Stimulated activated CD4-positive, alpha-beta T cell treated with anti-CD3 and anti-CD28 coated beads, Interleukin-2, amount 100 ng/mL, for 48 hours (primary cell): ENCODE measurements around the gene TFAP2D.

Experiments
- DNase-seq, 2 donors: peaks; one replicate each; pipeline ENCODE4 v3.0.0-alpha.2; 2020

TFAP2D gene

DNA sequence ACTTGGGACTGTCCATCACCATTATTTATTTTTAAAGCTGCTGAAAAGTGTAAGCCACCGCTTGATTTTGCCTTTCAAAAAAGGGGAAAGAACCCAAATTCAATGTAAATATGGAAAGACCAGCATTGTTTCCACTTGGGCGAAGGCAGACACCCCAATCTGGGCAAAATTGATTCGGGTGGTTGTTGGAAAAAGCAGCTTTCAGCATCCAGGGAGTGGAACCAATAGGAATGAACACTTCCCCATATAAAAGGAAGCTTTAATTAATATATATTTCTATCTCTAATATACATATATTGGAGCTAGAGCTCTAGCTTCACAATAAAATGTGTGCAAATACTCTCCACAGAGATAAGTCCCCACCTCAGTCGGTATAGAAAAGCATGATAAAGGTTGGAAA lies at the start of gene TFAP2D:
Gene TFAP2D, plus strand, starts transcription at position 301 of the 400 bp plus-strand sequence. CDS start 530 bp downstream, outside the sequence.
- DNase-seq: no peak

DNA sequence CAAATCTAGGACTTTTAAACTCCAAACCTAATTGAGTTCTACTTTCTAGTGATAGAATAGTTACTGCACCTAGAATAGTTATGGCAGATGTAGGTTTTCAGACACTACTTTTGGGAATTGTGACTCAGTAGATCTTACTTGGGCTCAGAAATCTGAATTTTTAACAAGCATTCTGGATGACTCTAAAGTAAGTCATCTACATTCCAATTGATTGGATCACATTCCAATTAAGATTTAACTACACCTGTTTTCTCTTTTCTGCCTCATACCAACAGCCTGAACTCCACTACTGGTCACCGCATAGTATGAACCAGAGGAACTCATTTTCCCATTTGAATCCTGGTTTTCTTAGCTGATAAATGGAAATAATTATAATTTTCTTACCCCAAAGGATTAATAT lies 49.5 kb upstream of the TFAP2D start:
- DNase-seq: no peak

- no peak for DNase-seq
These were observed 47.2 kb upstream of the TFAP2D start for GRCh38 chr6:50666089-50666488.

- DNase-seq: no peak
These were observed 32.0 kb upstream of the TFAP2D start for GRCh38 chr6:50681213-50681824.

DNA sequence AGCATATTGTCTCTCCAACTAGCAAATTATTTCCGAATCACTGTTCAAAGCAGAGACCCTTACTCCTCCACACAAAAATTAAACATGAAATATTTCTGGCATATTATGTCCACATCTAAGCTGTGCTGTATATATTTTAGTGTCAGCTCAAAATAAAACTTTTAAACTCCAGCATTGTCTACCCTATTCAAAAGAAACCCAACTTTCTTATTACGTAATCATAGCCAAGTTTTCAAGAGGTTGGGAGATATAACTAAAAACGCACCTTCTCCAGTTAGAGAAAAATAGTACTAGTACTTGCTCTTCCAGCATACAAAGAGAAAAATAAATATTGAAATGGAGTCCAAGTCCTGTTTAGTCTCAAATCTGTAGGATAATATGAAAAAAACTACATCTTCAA lies 24.1 kb upstream of the TFAP2D start:
- DNase-seq: no peak

DNA sequence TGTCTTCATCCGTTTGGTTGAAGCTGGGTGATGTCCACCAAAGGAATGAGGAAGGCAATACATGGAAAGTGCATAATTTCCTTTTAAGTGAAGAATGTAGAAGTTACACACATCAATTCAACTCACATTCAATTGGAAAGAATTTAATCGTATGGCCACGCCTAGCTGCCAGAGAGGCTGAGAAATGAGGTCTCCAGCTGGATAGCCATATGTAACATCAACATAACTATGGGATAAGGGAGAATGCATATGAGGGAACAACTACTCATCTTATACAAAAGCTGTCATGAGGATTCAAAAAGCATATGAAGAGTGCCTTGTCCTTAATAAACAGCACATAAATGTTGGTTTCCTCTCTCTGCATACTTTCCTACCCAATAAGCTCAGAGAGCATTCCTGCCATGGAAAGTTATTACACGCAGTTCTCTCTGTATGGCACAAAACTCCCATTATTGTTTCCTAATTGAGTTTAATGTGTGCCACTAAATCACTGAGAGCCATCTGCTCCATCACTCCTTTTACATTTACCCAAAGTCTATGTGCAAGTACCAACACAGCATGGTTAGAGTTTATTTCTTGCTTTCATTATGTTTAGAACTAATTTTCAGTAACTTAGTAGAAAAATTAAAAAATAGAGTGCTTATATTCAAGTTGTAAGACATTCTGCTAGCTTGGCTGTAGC lies 21.4 kb upstream of the TFAP2D start:
- DNase-seq: no peak

GRCh38 chr6:50698546-50698945 lies 14.8 kb upstream of the TFAP2D start:
- no peak for DNase-seq

DNA sequence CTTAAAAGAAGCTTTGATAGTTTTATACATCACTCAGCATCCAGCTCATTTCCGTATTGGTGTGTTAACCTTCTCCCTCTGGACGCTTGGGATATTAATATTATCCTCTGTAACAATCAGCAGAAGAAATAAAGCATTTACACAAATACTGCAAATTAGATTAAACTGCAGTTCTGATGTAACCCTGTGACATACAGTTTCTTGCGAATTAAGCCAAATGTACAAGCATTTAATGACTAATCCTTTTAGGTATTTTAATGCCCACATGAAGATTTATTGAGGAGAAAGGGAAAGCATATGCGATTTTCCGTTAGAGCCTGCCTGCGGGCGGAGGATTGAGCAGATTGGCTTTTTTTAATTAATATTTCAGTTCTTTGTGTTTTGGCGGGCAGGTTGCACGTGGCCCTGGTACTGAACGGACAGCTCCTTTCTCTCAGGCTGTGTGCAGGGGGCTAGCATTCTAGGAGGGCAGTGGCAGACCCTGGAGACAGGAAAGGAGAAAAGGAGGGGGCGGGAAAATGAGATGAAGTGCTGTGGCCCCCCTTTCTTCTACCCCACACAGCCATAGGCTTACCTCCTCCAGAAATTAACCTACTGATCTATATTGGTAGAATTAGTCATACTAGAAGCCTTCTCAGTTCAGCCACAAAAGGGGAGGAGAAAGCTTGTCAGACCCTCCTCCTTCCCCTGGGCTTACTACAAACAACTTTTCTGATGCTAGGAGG lies 14.1 kb upstream of the TFAP2D start:
- no peak for DNase-seq

DNA sequence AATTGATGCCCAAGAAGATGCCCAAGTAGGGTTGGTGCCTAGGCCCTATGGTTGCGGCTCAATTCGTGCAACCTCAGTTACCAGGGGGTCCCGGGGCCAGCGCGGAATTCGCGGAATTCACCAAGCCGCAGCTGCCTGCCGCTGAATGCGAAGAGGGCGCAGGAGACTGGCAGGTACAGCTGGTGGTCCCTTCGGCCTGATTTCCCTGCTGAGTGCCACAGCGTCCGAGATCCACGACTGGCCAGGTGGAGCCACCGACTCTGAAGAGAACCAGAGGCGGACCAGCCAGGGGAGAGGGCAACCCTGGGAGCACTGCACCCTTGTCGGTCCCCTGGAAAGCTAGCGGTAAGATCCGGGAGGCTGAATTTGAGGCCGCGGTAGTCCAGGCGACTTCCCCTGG lies 6.8 kb upstream of the TFAP2D start:
- no peak for DNase-seq

- DNase-seq: no peak
These were observed 6.1 kb upstream of the TFAP2D start for GRCh38 chr6:50707191-50707590.

- DNase-seq: no peak
These were observed 5.5 kb upstream of the TFAP2D start for GRCh38 chr6:50707652-50708300.

GRCh38 chr6:50708664-50709365 lies 4.5 kb upstream of the TFAP2D start:
- no peak for DNase-seq

DNA sequence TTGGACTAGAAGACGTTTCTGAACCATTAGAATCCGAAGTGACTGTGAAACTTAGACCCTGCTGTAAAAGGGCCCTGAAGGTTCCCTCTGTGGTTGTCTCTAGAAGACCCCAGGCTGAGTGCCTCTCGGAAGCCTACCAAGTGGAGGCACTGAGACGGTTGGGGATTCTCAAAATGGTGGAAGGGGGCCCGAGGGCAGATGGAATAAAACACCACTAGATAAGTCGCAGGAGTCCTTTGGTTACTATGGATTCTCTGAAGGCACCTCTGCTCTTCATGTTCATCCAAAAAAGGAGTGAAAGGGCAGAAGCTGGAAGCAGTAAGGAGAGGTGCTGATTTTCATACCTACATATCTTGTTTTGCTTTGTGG lies 4.0 kb upstream of the TFAP2D start:
- DNase-seq: no peak

GRCh38 chr6:50711686-50712085 lies 1.6 kb upstream of the TFAP2D start:
- no peak for DNase-seq

DNA sequence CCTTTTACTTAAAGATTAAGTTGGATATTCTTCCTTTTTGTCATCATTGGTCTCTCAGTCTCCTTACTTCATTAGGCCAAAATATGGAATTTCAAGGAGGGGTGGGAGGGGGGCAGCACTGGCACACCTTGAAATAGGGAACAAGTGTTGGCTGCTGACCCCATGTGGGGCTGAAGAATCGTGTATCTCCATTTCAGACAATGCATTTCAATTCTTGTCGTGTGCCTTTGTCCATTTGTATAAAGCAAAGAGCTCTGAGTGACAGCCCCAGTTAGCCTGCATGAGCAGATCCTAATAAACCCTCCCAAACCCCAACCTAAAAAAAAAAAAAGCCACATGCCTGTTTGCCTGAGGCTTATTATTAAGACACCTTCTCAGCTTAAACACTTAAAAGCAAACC lies 1.0 kb upstream of the TFAP2D start:
- no peak for DNase-seq

DNA sequence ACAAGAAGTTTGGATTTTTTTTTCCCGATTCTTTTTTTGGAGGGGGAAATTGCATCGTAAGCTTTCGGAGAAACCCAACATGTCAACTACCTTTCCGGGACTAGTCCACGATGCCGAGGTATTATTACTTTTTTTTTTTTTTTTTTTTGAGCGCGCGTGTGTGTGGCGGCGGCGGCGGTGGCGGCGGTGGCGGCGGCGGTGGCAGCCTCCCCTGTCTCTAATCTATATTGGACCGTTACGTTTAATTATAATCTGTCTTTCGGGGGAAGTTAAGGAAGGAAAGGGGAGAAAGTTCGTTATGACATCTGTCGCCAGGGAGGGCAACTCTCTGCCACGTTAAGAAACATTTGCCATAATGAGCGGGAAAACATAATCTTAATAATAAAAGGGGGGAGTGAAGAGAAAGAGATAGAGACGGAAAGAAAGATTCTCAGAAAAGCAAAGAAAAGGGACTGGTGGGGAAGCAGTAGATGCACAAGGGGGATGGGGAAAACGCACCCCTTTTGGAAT lies 706 bp downstream of the TFAP2D start:
- no peak for DNase-seq

DNA sequence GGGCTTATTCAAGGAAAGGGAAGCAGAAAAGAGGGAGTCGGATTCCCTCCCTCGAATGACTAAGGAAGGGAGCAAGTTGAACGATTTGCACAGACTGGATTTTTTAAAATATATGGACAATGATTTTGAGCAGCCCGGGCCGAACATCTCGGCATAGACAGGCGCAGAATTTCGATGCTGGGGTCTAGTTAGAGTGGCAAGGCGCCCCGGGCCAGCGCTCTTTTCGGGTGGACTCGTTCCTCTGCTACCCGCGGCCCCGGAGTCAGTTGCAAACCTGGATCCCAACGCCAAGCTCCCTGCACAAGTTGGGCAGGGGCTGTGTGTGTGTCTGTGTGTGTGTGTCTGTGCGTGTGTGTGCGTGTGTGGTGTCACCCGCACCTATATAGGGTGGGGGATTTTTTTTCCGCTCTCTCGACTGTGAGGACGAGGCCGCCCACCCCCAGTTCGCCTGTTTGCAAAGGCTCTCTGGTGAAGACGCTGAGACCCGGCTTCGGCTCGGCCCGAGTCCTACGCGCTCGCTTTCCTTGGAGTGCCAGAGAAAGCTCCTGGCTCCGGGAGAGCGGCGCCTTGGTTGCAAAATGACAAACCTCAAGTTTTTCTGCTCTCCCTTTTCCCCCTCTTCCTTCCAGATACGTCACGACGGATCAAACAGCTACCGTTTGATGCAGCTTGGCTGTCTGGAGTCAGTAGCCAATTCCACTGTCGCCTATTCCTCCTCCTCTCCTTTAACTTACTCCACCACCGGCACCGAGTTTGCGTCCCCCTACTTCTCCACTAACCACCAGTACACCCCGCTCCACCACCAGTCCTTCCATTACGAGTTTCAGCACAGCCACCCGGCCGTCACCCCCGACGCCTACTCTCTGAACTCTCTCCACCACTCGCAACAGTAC lies 1.4 kb downstream of the TFAP2D start:
- no peak for DNase-seq

DNA sequence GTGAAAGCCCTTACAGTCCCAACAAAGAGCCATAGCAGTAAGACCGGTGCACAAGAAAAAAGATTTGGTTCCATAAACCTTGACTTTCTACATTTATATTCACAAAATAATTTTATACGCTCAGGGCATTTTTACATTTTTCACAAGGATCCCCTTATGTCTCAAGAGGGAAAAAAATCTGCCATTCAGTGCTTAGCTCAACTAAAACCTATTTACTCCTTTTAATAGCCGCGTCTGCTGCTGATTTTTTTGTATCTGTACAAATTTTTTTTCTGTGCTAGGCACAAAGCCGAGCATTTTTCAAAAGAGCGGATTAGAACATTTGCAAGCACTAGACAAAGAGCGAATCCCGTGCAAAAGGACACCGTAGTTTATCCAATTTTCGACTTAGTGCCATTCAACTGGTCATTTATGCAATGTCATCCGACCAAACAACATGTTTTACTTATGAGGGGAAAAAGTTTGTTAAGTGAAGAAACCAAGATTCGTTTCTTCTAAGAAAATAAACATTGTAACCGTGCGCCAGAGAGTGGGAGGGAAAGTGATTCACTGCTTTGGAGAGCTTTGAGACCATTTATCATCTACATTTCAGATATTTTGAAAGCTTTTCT lies 3.7 kb downstream of the TFAP2D start:
- no peak for DNase-seq

GRCh38 chr6:50717734-50718457 lies 4.6 kb downstream of the TFAP2D start:
- no peak for DNase-seq

GRCh38 chr6:50718566-50718965 lies 5.2 kb downstream of the TFAP2D start:
- no peak for DNase-seq

GRCh38 chr6:50720623-50721022 lies 7.3 kb downstream of the TFAP2D start:
- no peak for DNase-seq
